ENCODE data around the gene WDR4.

Gene WDR4

DNA sequence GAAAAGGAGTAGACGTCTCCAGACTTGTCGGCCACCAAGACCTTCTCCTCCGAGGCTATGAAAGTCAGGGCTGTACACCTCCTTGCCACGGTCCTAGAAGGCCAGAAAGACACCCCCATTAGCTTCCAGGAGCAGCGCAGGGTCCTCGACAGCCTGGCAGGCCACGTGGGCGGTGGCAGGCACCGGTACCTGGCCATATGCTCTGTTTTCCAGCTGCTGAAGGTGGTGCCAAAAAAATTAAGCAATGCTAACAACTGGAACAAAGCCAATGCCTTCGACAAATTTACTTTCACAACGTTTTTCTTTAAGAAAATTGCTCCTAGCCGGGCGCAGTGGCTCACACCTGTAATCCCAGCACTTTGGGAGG lies 15.9 kb downstream of the WDR4 start (continued):
- TF ChIP-seq TSHZ2 (CRISPR knock-in tag; IDR thresholded peaks at IDR 0.05) (no peak), BACH2 (CRISPR knock-in tag; IDR thresholded peaks at IDR 0.05; ENCODE audit: borderline replicate concordance) (no peak), ZNF8 (CRISPR knock-in tag; IDR thresholded peaks at IDR 0.05) (no peak)

- no peak for ATAC-seq
- TF ChIP-seq SNAI2 (CRISPR knock-in tag; IDR thresholded peaks at IDR 0.05) = no peak
- TF ChIP-seq TSHZ2 (CRISPR knock-in tag; IDR thresholded peaks at IDR 0.05) = no peak
- TF ChIP-seq ESRRG (CRISPR knock-in tag; IDR thresholded peaks at IDR 0.05) = no peak
- no peak for TF ChIP-seq ZNF565 (CRISPR knock-in tag; conservative IDR thresholded peaks at IDR 0.05; ENCODE audit: low read depth)
- TF ChIP-seq, protein P1, sequence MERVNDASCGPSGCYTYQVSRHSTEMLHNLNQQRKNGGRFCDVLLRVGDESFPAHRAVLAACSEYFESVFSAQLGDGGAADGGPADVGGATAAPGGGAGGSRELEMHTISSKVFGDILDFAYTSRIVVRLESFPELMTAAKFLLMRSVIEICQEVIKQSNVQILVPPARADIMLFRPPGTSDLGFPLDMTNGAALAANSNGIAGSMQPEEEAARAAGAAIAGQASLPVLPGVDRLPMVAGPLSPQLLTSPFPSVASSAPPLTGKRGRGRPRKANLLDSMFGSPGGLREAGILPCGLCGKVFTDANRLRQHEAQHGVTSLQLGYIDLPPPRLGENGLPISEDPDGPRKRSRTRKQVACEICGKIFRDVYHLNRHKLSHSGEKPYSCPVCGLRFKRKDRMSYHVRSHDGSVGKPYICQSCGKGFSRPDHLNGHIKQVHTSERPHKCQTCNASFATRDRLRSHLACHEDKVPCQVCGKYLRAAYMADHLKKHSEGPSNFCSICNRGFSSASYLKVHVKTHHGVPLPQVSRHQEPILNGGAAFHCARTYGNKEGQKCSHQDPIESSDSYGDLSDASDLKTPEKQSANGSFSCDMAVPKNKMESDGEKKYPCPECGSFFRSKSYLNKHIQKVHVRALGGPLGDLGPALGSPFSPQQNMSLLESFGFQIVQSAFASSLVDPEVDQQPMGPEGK (CRISPR knock-in tag; IDR thresholded peaks at IDR 0.05; ENCODE audit: borderline replicate concordance) = no peak
- TF ChIP-seq, protein P2, sequence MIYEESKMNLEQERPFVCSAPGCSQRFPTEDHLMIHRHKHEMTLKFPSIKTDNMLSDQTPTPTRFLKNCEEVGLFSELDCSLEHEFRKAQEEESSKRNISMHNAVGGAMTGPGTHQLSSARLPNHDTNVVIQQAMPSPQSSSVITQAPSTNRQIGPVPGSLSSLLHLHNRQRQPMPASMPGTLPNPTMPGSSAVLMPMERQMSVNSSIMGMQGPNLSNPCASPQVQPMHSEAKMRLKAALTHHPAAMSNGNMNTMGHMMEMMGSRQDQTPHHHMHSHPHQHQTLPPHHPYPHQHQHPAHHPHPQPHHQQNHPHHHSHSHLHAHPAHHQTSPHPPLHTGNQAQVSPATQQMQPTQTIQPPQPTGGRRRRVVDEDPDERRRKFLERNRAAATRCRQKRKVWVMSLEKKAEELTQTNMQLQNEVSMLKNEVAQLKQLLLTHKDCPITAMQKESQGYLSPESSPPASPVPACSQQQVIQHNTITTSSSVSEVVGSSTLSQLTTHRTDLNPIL (CRISPR knock-in tag; IDR thresholded peaks at IDR 0.05; ENCODE audit: low read depth) = no peak
- TF ChIP-seq ZC3H10 (CRISPR knock-in tag; IDR thresholded peaks at IDR 0.05) = no peak
- TF ChIP-seq GLIS3 (CRISPR knock-in tag; IDR thresholded peaks at IDR 0.05) = no peak
- no peak for TF ChIP-seq RARB (CRISPR knock-in tag; IDR thresholded peaks at IDR 0.05)
- TF ChIP-seq PPARA (CRISPR knock-in tag; IDR thresholded peaks at IDR 0.05; ENCODE audit: borderline replicate concordance) = no peak
- TF ChIP-seq BACH2 (CRISPR knock-in tag; IDR thresholded peaks at IDR 0.05; ENCODE audit: borderline replicate concordance) = no peak
- TF ChIP-seq OSR1 (CRISPR knock-in tag; IDR thresholded peaks at IDR 0.05) = no peak
- TF ChIP-seq ISL1 (CRISPR knock-in tag; IDR thresholded peaks at IDR 0.05) = no peak
- TF ChIP-seq ZNF8 (CRISPR knock-in tag; IDR thresholded peaks at IDR 0.05) = no peak
- TF ChIP-seq TCF4 (CRISPR knock-in tag; IDR thresholded peaks at IDR 0.05; ENCODE audit: borderline replicate concordance) = no peak
Measured at GRCh38 chr21:42862774-42863503, 16.4 kb downstream of the WDR4 start.

- TF ChIP-seq, protein P3, sequence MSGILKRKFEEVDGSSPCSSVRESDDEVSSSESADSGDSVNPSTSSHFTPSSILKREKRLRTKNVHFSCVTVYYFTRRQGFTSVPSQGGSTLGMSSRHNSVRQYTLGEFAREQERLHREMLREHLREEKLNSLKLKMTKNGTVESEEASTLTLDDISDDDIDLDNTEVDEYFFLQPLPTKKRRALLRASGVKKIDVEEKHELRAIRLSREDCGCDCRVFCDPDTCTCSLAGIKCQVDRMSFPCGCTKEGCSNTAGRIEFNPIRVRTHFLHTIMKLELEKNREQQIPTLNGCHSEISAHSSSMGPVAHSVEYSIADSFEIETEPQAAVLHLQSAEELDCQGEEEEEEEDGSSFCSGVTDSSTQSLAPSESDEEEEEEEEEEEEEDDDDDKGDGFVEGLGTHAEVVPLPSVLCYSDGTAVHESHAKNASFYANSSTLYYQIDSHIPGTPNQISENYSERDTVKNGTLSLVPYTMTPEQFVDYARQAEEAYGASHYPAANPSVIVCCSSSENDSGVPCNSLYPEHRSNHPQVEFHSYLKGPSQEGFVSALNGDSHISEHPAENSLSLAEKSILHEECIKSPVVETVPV (CRISPR knock-in tag; IDR thresholded peaks at IDR 0.05) = no peak
- no peak for TF ChIP-seq ISL1 (CRISPR knock-in tag; IDR thresholded peaks at IDR 0.05)
- ATAC-seq = no peak
Measured at GRCh38 chr21:42861848-42862400, 17.4 kb downstream of the WDR4 start.

Data from SK-N-SH treated with all-trans-retinoic acid at 6 μM for 48 hours (cell line).